Left cardiac atrium (tissue), 4 donors: ENCODE data around the gene FGFR3. TPM values are rescaled to one million over a fixed set of nuclear protein-coding genes. Genes with fewer than 3 reads are reported as not detected.
A peak's percentile ranks its signal among the peaks of the same experiment; 100 is the strongest.

ENCODE experiments used
- ATAC-seq, 2 donors: fragments of 200-7000 bp; cut with Tn5 transposase; one replicate each; pipeline ENCODE4 v1.9.1; 2020; ENCODE audit warnings: mild to moderate bottlenecking in 2 of 2, moderate library complexity in 2 of 2
- DNase-seq: peaks from one replicate; pipeline ENCODE4 v3.0.0-alpha.2; 2020
- intact Hi-C, 2 donors: fragments of 100-400 bp; cut with DNase I; formaldehyde crosslinking; loops; one replicate each; pipeline versions ENCODE4 v1.14.1 to v1.15.1; 2022 to 2023
- total RNA-seq, 2 donors: library from RNA; stranded (reverse); fragmentation: NEBNext Ultra II Directional; extraction: Animal tissue kit (Norgen Biotek cat#: 25700); gene quantifications; one replicate each; pipeline ENCODE4 v1.2.1, GENCODE V29; 2021
- donor health status: DM: no; HTN: yes; CAD: no.
- donor health status: DM: no; HTN: yes; CAD: no; lungs with severe emphysema.
- donor health status: DM: yes; HTN: yes; CAD: no.
- donor health status: Dilated cardiomyopathy.

Gene FGFR3
- total RNA-seq, 2 donors from 2014 or later, result 1.6 to 5.4 TPM

GRCh38 chr4:1753697-1754311 is 39.3 kb upstream of the FGFR3 start:
- intact Hi-C loops, result no loop called here
- ATAC-seq (no peak), DNase-seq (no peak)

GRCh38 chr4:1754336-1754735 is 38.8 kb upstream of the FGFR3 start:
- ATAC-seq (no peak), DNase-seq (no peak)
- intact Hi-C loops, result no loop called here

GRCh38 chr4:1755297-1755696 is 37.8 kb upstream of the FGFR3 start:
- intact Hi-C loops, result no loop called here
- no peak for ATAC-seq
- no peak for DNase-seq

- DNase-seq (no peak), ATAC-seq (no peak)
- intact Hi-C loops, result no loop called here
Measured at GRCh38 chr4:1756079-1756478, 37.0 kb upstream of the FGFR3 start.

GRCh38 chr4:1756893-1757779 is 36.0 kb upstream of the FGFR3 start:
- intact Hi-C loops, result no loop called here
- no peak for ATAC-seq
- DNase-seq, result no peak

GRCh38 chr4:1757836-1758235 is 35.3 kb upstream of the FGFR3 start:
- ATAC-seq, result no peak
- DNase-seq, result no peak
- intact Hi-C loops, result no loop called here

GRCh38 chr4:1758306-1759121 is 34.6 kb upstream of the FGFR3 start:
- ATAC-seq (no peak), DNase-seq (no peak)
- intact Hi-C loops, result no loop called here

- no peak for DNase-seq
Measured at GRCh38 chr4:1759170-1759817, 33.8 kb upstream of the FGFR3 start.

GRCh38 chr4:1759818-1760223 is 33.3 kb upstream of the FGFR3 start:
- intact Hi-C loops, result no loop called here
- no peak for DNase-seq
- no peak for ATAC-seq

More at GRCh38 chr4:1759170-1759817, 33.8 kb upstream of the FGFR3 start:
- intact Hi-C loops, result no loop called here
- peak in 1 of 2 donors; percentile 8 for ATAC-seq

GRCh38 chr4:1760521-1761071 is 32.5 kb upstream of the FGFR3 start:
- ATAC-seq (peak in 1 of 2 donors; percentile 7), DNase-seq (no peak)
- intact Hi-C loops, result no loop called here

GRCh38 chr4:1761130-1761689 is 31.9 kb upstream of the FGFR3 start:
- no peak for DNase-seq
- intact Hi-C loops, result no loop called here
- ATAC-seq, result no peak

- intact Hi-C loops, result no loop called here
- ATAC-seq (no peak), DNase-seq (no peak)
Measured at GRCh38 chr4:1762264-1763010, 30.7 kb upstream of the FGFR3 start.

- intact Hi-C loops, result no loop called here
- no peak for ATAC-seq
- no peak for DNase-seq
Measured at GRCh38 chr4:1763070-1763549, 30.0 kb upstream of the FGFR3 start.

GRCh38 chr4:1763550-1764080 is 29.5 kb upstream of the FGFR3 start:
- ATAC-seq (peak; percentile 32 to 62), DNase-seq (peak; percentile 59)
- intact Hi-C loops, result no loop called here

- ATAC-seq, result no peak
- no peak for DNase-seq
- intact Hi-C loops, result no loop called here
Measured at GRCh38 chr4:1764670-1765069, 28.4 kb upstream of the FGFR3 start.

GRCh38 chr4:1765409-1766072 is 27.6 kb upstream of the FGFR3 start:
- no peak for ATAC-seq
- intact Hi-C loops, result no loop called here
- DNase-seq, result no peak
